GM10248 (cell line): ENCODE results near the gene ITGB4.

Experiments used
- CTCF ChIA-PET: fragments of 300-600 bp; sonication (Branson Sonifier 250); formaldehyde crosslinking; extraction: SDS; loops from one replicate; lab custom pipeline; 2021; ENCODE audit warnings: antibody characterized with exemption; lab: Yijun Ruan, JAX
- POLR2A ChIA-PET: fragments of 350-650 bp; sonication (Branson Sonifier 250); formaldehyde crosslinking; extraction: SDS; loops from one replicate; lab custom pipeline; 2020; ENCODE audit warnings: antibody characterized with exemption; lab: Yijun Ruan, JAX
- DNase-seq: peaks from one replicate; pipeline ENCODE4 v3.0.0; 2012; ENCODE audit errors: extremely low spot score
- CTCF ChIP-seq: IDR thresholded peaks from 2 replicates; pipeline ENCODE4 v1.5.1; 2012; ENCODE audit warnings: mild to moderate bottlenecking, low read depth; ENCODE audit errors: extremely low read depth, missing control alignments, control extremely low read depth

Gene ITGB4

GRCh38 chr17:75751676-75752404, 30.6 kb downstream of the ITGB4 start:
- ChIA-PET CTCF (interaction anchor here (1.0 to 18.5 kb wide), 22 partner anchors 8 to 323 kb away, joined by 3 to 856 read pairs (median 16); partner anchors contain the start of genes GALK1, RECQL5, SAP30BP and SMIM5), POLR2A (no interaction called here)
- no peak for TF ChIP-seq CTCF
- no peak for DNase-seq

GRCh38 chr17:75752405-75752709, 31.1 kb downstream of the ITGB4 start:
- ChIA-PET CTCF (interaction anchor here (1.1 to 18.5 kb wide), 24 partner anchors 12 to 474 kb away, joined by 3 to 856 read pairs (median 12); partner anchors contain the start of genes GALK1, RECQL5, SAP30BP and SMIM5), POLR2A (interaction anchor here (0.8 to 3.2 kb wide), 2 partner anchors 23 to 90 kb away, joined by 3 to 21 read pairs; no protein-coding TSS in a partner anchor)
- no peak for DNase-seq
- no peak for TF ChIP-seq CTCF

GRCh38 chr17:75752802-75753513, 31.7 kb downstream of the ITGB4 start:
- CTCF ChIA-PET: interaction anchor here (0.7 to 18.5 kb wide), 74 partner anchors 8 to 475 kb away, joined by 3 to 856 read pairs (median 6); partner anchors contain the start of genes GALK1, MYO15B, RECQL5 and SAP30BP
- TF ChIP-seq CTCF: peak; percentile 50
- POLR2A ChIA-PET: interaction anchor here (0.6 to 3.2 kb wide), 5 partner anchors 22 to 185 kb away, joined by 3 to 21 read pairs (median 3); no protein-coding TSS in a partner anchor
- DNase-seq: peak; percentile 65

- TF ChIP-seq CTCF: peak; percentile 87
- CTCF ChIA-PET: interaction anchor here (0.7 to 18.5 kb wide), 74 partner anchors 9 to 475 kb away, joined by 3 to 856 read pairs (median 6); partner anchors contain the start of genes GALK1, MYO15B, RECQL5 and SAP30BP
- POLR2A ChIA-PET: interaction anchor here (1.0 to 3.2 kb wide), 3 partner anchors 21 to 32 kb away, joined by 3 to 21 read pairs (median 10); no protein-coding TSS in a partner anchor
- peak; percentile 91 for DNase-seq
Observed at GRCh38 chr17:75753514-75754377, 32.5 kb downstream of the ITGB4 start.

GRCh38 chr17:75754378-75755204, 33.3 kb downstream of the ITGB4 start:
- CTCF ChIA-PET: interaction anchor here (1.1 to 18.5 kb wide), 31 partner anchors 9 to 326 kb away, joined by 3 to 856 read pairs (median 9); partner anchors contain the start of genes GALK1, SMIM5, TRIM65 and UNC13D
- POLR2A ChIA-PET: interaction anchor here (3.2 kb wide), 1 partner anchor 20 kb away, joined by 21 read pairs; no protein-coding TSS in a partner anchor
- TF ChIP-seq CTCF: no peak

More at GRCh38 chr17:75754378-75755204, 33.3 kb downstream of the ITGB4 start:
- DNase-seq: no peak
